ENCODE data around the gene MACO1. TPM values are rescaled to one million over a fixed set of nuclear protein-coding genes. Genes with fewer than 3 reads are reported as not detected.
A peak's percentile ranks its signal among the peaks of the same experiment; 100 is the strongest.

Gene MACO1
- total and polyA plus RNA-seq, 2 of the 13 experiments (the other 11 are each of a cell fraction or from before 2014, with no cell fraction given), result 9.7 to 17.0 TPM

GRCh38 chr1:25501235-25502058, 70.8 kb downstream of the MACO1 start (continued):
- TF ChIP-seq GLMP (CRISPR knock-in tag; IDR thresholded peaks at IDR 0.05; ENCODE audit: borderline replicate concordance) (no peak), ZNF235 (CRISPR knock-in tag; IDR thresholded peaks at IDR 0.05; ENCODE audit: borderline replicate concordance) (no peak), NONO (IDR thresholded peaks at IDR 0.05) (no peak), NONO (CRISPR knock-in tag; conservative IDR thresholded peaks at IDR 0.05) (no peak), SUZ12 (IDR thresholded peaks at IDR 0.05; ENCODE audit: low read depth, low read length) (no peak), ZNF207 (IDR thresholded peaks at IDR 0.05; ENCODE audit: borderline replicate concordance) (no peak), ZNF138 (CRISPR knock-in tag; IDR thresholded peaks at IDR 0.05; ENCODE audit: low read depth) (no peak), HINFP (CRISPR knock-in tag; IDR thresholded peaks at IDR 0.05; ENCODE audit: low read depth) (no peak), RARA (CRISPR knock-in tag; IDR thresholded peaks at IDR 0.05) (peak; percentile 85), BCL6 (CRISPR knock-in tag; IDR thresholded peaks at IDR 0.05) (peak; percentile 67), SP5 (CRISPR knock-in tag; IDR thresholded peaks at IDR 0.05; ENCODE audit: borderline replicate concordance, low read depth) (no peak), ZBTB7B (CRISPR knock-in tag; IDR thresholded peaks at IDR 0.05) (no peak), ZNF766 (CRISPR knock-in tag; IDR thresholded peaks at IDR 0.05; ENCODE audit: borderline replicate concordance) (no peak), NFE2L2 (IDR thresholded peaks at IDR 0.05; ENCODE audit: low read length) (no peak), ZKSCAN5 (CRISPR knock-in tag; IDR thresholded peaks at IDR 0.05) (no peak), MBNL3 (CRISPR knock-in tag; conservative IDR thresholded peaks at IDR 0.05) (no peak), ZNF136 (CRISPR knock-in tag; IDR thresholded peaks at IDR 0.05; ENCODE audit: low read depth) (no peak), NKX3-1 (CRISPR knock-in tag; IDR thresholded peaks at IDR 0.05) (no peak)
- TF ChIP-seq, protein P1, sequence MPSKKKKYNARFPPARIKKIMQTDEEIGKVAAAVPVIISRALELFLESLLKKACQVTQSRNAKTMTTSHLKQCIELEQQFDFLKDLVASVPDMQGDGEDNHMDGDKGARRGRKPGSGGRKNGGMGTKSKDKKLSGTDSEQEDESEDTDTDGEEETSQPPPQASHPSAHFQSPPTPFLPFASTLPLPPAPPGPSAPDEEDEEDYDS (CRISPR knock-in tag; IDR thresholded peaks at IDR 0.05), result 0 out of 2 replicates have a peak, but pooled peaks have one; percentile 17
- TF ChIP-seq, protein P2, sequence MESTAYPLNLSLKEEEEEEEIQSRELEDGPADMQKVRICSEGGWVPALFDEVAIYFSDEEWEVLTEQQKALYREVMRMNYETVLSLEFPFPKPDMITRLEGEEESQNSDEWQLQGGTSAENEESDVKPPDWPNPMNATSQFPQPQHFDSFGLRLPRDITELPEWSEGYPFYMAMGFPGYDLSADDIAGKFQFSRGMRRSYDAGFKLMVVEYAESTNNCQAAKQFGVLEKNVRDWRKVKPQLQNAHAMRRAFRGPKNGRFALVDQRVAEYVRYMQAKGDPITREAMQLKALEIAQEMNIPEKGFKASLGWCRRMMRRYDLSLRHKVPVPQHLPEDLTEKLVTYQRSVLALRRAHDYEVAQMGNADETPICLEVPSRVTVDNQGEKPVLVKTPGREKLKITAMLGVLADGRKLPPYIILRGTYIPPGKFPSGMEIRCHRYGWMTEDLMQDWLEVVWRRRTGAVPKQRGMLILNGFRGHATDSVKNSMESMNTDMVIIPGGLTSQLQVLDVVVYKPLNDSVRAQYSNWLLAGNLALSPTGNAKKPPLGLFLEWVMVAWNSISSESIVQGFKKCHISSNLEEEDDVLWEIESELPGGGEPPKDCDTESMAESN (CRISPR knock-in tag; conservative IDR thresholded peaks at IDR 0.05), result no peak
- TF ChIP-seq, protein P3, sequence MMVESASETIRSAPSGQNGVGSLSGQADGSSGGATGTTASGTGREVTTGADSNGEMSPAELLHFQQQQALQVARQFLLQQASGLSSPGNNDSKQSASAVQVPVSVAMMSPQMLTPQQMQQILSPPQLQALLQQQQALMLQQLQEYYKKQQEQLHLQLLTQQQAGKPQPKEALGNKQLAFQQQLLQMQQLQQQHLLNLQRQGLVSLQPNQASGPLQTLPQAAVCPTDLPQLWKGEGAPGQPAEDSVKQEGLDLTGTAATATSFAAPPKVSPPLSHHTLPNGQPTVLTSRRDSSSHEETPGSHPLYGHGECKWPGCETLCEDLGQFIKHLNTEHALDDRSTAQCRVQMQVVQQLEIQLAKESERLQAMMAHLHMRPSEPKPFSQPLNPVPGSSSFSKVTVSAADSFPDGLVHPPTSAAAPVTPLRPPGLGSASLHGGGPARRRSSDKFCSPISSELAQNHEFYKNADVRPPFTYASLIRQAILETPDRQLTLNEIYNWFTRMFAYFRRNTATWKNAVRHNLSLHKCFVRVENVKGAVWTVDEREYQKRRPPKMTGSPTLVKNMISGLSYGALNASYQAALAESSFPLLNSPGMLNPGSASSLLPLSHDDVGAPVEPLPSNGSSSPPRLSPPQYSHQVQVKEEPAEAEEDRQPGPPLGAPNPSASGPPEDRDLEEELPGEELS (CRISPR knock-in tag; IDR thresholded peaks at IDR 0.05), result no peak
- TF ChIP-seq, protein P4, sequence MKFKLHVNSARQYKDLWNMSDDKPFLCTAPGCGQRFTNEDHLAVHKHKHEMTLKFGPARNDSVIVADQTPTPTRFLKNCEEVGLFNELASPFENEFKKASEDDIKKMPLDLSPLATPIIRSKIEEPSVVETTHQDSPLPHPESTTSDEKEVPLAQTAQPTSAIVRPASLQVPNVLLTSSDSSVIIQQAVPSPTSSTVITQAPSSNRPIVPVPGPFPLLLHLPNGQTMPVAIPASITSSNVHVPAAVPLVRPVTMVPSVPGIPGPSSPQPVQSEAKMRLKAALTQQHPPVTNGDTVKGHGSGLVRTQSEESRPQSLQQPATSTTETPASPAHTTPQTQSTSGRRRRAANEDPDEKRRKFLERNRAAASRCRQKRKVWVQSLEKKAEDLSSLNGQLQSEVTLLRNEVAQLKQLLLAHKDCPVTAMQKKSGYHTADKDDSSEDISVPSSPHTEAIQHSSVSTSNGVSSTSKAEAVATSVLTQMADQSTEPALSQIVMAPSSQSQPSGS (CRISPR knock-in tag; IDR thresholded peaks at IDR 0.05), result no peak

Data from HepG2 (cell line).